AG09319 (cell line): ENCODE data around the gene BLOC1S1.

Source experiments
- DNase-seq: peaks from one replicate; pipeline ENCODE4 v3.0.0-alpha.2; 2010; ENCODE audit warnings: low read depth; ENCODE audit errors: extremely low read depth
- CTCF ChIP-seq: IDR thresholded peaks from 2 replicates; pipeline ENCODE4 v1.5.1; 2011; ENCODE audit warnings: low read depth, mild to moderate bottlenecking, inconsistent platforms, low read length, moderate library complexity

Gene BLOC1S1

GRCh38 chr12:55705782-55706402 lies 10.0 kb upstream of the BLOC1S1 start:
- no peak for DNase-seq
- peak; percentile 18 for TF ChIP-seq CTCF

GRCh38 chr12:55706568-55707218 lies 9.2 kb upstream of the BLOC1S1 start:
- no peak for TF ChIP-seq CTCF
- no peak for DNase-seq

GRCh38 chr12:55707219-55707671 lies 8.6 kb upstream of the BLOC1S1 start:
- DNase-seq = no peak
- no peak for TF ChIP-seq CTCF

GRCh38 chr12:55707841-55708694 lies 7.8 kb upstream of the BLOC1S1 start, which contains the start of gene ITGA7:
Gene ITGA7 (minus strand): TSS chr12:55707904. CDS start chr12:55707682, 222 bp downstream.
- no peak for DNase-seq
- TF ChIP-seq CTCF = no peak

GRCh38 chr12:55708695-55709233 lies 7.1 kb upstream of the BLOC1S1 start:
- TF ChIP-seq CTCF = no peak
- DNase-seq = no peak

GRCh38 chr12:55711786-55712553 lies 3.9 kb upstream of the BLOC1S1 start:
- no peak for DNase-seq
- no peak for TF ChIP-seq CTCF
